Astrocyte of the spinal cord (primary cell): ENCODE results near the gene ZSCAN23.

Experiments used
- DNase-seq: peaks from one replicate; pipeline ENCODE4 v3.0.0; 2011; ENCODE audit warnings: low read depth, low spot score
- H3K4me3 ChIP-seq: 2 replicates; pipeline ENCODE4 v1.5.1; 2011; ENCODE audit warnings: low read depth, mild to moderate bottlenecking, low read length, moderate library complexity
- in situ Hi-C: cut with HindIII; loops from 2 replicates; pipeline ENCODE4 v1.10.0; 2017; ENCODE audit warnings: low sequenced_read_pairs
- TF ChIP-seq, protein P1 (sequence below): IDR thresholded peaks from 2 replicates; pipeline ENCODE4 v1.5.1; 2012; ENCODE audit warnings: low read depth, mild to moderate bottlenecking, low read length, inconsistent platforms

Gene ZSCAN23

DNA sequence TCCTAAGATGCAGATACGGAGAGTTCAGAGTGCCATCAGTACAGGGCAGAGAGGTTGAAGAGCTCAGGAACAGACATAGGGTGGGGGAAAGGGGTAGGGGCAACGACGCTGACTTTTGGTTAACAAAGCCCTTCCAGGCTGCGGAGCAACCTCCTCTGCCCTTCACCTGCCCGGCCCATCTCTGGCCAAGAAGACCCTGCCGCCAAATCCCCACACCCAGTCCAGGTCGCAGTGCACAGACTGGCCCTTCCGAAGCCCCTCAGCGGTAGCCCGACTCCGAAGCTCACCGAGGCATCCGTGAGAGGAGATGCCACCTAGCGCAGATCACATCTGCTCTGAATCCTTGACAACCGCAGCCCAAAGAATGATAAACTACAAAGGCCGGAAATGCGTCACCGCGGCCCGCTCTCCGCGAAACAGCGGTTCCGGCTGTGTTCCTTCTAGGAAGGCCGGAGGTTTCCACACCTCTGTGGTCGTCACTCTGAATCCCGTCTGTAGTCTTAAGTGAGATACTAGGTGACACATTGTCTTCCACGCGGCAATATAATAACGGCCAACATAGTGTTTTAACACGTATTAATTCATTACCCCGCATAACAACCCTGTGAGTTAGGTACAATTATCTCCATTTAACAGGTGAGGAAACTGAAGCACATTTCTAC is at the start of gene ZSCAN23:
Gene ZSCAN23 (minus strand): TSS at position 380 of the 662 bp plus-strand sequence. CDS start 7,225 bp downstream, outside the sequence.
- TF ChIP-seq, protein P1, sequence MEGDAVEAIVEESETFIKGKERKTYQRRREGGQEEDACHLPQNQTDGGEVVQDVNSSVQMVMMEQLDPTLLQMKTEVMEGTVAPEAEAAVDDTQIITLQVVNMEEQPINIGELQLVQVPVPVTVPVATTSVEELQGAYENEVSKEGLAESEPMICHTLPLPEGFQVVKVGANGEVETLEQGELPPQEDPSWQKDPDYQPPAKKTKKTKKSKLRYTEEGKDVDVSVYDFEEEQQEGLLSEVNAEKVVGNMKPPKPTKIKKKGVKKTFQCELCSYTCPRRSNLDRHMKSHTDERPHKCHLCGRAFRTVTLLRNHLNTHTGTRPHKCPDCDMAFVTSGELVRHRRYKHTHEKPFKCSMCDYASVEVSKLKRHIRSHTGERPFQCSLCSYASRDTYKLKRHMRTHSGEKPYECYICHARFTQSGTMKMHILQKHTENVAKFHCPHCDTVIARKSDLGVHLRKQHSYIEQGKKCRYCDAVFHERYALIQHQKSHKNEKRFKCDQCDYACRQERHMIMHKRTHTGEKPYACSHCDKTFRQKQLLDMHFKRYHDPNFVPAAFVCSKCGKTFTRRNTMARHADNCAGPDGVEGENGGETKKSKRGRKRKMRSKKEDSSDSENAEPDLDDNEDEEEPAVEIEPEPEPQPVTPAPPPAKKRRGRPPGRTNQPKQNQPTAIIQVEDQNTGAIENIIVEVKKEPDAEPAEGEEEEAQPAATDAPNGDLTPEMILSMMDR, result no peak
- H3K4me3 ChIP-seq, result peak within 1 kb of the TSS; percentile 96
- in situ Hi-C loops, result no loop called here
- DNase-seq, result peak; percentile 89

DNA sequence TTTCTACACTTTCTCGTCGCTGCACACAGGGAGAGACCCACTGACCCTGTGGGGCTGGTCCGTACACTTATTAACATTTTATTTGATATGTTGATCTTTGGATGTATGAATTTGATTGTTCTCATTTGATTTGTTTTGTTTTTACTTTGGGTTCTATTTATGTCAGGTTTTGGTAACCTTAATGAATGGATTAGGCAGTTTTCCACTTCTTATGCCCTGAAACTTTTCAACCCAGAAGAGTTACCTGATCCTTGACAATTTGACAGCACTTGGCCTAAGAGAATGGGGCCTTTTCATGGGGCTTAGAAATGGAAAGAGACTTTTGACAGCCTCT is 48.7 kb upstream of the ZSCAN23 start:
- H3K4me3 ChIP-seq, result no peak overlapping the region
- TF ChIP-seq, protein P1, result no peak
- DNase-seq, result no peak
- in situ Hi-C loops, result no loop called here

DNA sequence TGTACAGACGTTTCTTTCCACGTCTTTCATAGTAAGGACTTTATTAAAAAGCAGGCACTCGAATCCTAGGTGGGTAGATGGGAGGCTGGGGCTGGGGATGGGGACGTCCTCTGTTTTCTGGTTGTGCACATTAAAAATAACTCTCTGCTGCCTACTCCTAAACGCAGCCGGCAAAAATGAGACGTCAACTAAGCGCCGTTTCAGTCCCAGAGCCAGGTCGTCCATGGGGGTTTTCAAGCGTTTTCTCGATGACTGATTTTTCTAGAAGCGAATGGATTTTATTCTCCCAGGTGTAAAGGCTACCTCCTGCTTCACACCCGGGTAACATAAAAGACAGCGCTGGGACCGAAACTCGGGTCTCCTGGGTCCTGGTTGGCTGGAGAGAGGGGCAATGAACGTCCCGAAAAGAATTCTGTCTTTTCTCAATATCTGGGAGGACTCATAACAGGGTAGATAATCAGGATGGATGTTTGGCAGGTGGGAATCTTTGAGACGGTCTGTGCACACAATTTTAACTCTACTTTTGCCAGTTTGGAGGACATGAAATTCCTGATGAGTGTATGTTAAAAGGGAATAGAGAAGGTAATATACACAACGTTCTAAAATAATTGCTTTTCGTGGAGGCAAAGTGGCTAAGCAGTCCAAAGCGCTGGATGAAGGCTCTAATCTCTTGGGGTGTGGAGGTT is 47.1 kb upstream of the ZSCAN23 start:
- in situ Hi-C loops, result no loop called here
- DNase-seq, result no peak
- TF ChIP-seq, protein P1, result no peak
- peak overlapping the region; percentile 68 for H3K4me3 ChIP-seq

DNA sequence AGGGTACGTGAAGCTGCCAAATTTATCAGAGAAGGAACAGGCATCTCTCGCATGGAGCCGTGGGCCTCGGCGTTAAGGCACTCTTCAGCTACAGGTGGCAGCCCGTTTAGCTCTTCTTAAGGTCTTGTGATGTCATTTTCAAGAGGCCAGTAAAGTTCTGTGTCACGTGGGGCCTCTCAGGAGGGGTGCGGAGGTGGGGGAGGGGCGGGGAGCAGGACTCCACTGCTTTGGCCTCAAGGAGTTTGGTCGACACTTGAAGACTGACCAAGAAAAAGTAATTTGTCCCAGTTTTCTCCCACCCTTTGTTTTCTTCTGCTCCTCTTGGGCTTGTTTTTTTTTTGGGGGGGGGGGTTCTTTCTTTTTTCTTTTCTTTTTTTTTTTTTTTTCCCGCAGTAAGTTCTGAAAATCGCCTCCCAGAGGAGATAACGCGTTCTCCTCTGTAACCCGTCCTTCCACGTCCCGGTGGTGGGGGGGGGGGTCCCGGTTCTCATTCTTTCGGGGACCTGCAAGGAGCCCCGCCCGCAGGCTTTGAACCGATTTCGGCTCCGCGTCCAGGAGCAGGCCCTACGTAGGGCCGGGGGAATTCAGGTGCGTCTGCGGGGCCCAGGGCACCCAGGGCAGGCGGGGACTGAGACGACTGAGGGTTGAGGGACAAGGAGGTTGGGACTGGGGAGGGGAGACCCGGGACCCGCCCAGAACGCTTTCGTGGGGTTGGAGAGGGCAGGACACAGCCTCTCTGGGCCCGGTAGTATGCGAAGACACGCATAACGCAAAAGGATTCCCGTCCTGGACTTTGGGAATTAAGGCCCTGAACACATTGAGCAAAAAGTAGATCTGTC is 46.3 kb upstream of the ZSCAN23 start:
- DNase-seq, result peak; percentile 83
- peak overlapping the region; percentile 68 for H3K4me3 ChIP-seq
- TF ChIP-seq, protein P1, result no peak
- in situ Hi-C loops, result no loop called here

DNA sequence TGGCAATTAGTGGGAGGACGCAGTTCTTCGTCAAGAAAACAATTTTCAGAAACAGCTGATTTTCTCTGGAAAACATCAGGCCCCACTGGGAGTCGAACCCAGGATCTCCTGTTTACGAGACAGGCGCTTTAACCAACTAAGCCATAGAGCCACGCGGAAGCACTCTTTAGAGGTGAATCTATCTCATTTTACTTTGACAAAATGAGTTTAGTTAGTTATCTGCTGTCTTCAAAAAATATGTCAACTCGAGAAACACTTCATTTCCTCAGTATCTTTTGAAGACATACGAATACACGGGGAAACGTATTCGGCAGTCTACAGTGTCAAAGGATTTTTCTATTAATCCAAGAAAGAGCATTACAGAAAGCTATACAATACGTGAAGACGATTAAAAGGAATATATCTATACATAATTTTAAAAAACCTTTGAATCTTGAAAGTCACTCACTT is 45.6 kb upstream of the ZSCAN23 start:
- peak; percentile 75 for DNase-seq
- TF ChIP-seq, protein P1, result no peak
- in situ Hi-C loops, result no loop called here
- peak overlapping the region; percentile 68 for H3K4me3 ChIP-seq

DNA sequence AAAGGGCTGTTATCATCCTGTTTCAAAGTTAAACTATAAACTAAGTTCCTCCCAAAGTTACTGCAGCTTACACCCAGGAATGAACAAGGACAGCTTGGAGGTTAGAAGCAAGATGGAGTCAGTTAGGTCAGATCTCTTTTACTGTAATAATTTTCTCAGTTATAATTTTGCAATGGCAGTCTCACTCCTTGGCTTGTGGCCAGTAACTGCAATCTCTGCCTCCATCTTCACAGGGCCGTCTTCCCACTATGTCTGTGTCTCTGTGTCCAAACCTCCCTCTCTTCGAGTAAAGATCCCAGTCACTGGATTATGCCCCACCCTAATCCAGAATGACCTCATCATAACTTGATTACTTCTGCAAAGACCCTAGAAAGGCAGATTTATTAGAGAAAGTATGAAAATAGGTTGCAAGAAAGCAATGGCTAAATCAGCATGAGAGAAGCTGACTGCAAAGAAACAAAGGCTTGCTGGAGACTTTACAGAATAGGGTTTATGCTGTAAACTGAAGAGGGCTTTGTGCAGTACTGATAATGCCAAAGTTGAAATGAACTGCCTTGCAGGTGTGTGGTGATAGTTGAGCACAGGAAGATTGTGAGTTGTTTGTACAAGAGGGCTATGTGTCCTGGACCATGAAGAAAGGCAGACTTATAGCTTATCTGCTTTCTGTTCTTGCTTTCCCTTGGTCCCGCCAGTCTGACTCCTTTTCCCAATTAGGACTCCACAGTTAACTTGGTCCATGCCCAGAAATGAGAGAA is 43.9 kb upstream of the ZSCAN23 start:
- H3K4me3 ChIP-seq, result no peak overlapping the region
- DNase-seq, result no peak
- TF ChIP-seq, protein P1, result no peak
- in situ Hi-C loops, result no loop called here
